ENCODE results near the gene ERG.
A peak's percentile ranks its signal among the peaks of the same experiment; 100 is the strongest.

ERG gene

DNA sequence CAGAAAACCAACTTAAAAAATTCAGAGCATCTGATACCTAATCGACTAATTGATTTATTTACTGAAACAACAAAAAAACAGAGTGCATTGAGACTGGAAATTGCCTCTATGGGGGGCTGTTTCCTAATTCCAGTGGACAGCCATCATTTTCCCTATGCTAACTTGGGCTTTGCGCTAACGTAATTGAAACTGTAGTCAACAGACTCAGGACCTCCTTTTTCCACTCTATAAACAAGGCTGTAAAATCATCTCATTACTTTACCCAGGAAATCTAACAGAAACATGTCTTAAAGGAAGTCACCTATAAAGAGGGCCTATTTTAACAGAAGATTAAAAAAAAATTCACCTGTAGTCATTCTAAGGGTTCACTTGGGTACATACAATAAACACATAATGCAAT lies 2.1 kb downstream of the ERG start:
- DNase-seq, result no peak

DNA sequence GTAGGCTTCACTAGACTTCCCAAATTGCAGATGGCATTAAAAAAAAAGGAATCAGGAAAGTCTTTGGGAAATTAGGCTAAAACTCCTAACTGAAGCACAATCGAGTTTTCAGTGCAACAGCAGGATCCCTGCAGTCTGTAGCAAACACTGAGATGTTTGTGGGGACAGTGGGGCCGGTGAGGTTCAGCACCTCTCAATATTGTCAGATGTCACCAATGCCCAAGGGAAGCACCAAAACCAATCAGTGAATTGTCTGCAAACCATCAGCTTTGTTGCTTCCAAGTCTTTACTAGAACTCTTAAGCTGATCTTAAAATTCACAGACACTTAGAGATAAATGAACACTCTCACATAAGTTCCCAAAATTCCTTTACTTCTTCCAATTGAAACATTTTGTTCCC lies 2.6 kb downstream of the ERG start:
- DNase-seq, result no peak

- DNase-seq, result no peak
Measured at GRCh38 chr21:38495242-38495641, 3.0 kb downstream of the ERG start.

- no peak for DNase-seq
Measured at GRCh38 chr21:38494703-38495102, 3.6 kb downstream of the ERG start.

DNA sequence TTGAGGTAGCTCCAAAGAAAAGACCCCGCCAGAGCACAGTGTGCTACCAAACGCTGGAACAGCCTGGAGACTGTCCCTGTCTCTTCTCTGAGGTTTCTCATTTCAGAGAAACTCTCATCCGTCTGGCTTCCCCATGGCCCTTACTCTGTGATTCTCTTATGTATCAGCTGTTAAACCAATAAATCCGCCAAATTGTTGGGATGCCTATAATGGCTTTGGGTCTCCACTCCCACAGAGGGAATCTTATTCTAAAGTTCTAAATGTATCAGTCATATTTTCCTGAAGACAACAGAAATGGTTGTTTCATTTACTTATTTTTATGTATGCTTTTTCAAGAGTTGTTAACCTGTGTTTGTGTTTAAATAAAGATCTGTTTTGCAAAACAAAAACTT lies 4.0 kb downstream of the ERG start:
- no peak for DNase-seq

GRCh38 chr21:38493549-38494250 lies 4.6 kb downstream of the ERG start:
- no peak for DNase-seq

- no peak for DNase-seq
Measured at GRCh38 chr21:38492007-38492406, 6.3 kb downstream of the ERG start.

- DNase-seq, result no peak
Measured at GRCh38 chr21:38491536-38491935, 6.7 kb downstream of the ERG start.

DNA sequence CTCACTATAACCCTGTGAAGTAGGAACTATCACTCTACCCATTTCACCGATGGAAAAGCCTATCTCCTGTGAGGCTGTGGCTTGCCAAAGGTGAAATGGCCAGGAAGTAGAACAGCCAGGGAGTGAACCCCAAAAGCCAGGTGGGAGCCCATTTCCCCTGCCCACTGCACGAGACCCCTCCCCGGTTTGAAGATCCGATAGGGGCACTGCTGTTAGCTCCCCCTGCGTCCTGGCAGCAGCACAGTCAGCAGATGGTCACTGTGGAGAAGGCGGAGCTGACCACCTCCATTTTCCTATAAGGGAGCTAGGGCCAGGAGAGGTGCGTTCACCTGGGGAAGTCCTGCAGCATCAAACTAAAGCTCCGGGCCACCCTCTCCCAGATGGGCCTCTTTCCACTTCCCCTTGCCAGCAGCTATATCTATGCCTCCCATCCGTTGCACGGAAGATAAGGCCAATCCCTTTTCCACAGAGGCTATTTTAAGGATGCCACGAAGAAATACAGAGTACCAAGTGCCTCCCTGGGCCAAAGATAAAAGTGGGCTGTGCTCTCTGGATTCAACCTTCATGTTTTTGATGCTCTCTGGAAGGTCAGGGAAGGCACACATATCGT lies 7.8 kb downstream of the ERG start:
- no peak for DNase-seq

GRCh38 chr21:38489729-38490128 lies 8.5 kb downstream of the ERG start:
- no peak for DNase-seq

DNA sequence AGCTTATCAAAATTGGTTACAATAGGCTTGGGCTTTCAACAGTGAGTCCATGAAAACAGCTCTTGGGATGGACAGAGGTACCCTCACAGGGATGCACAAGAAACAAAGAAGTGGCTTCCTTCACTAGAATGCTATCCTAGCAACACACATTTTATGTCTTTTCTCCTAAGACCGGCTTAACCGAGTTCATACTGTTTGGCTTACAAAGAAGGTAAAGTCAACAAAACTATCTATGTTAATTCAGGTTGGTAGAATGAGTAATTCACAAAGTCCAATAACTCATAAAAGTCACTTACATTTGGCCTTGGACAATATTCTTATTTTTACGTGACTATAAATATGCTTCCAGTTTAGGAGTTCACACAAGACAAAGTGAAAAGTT lies 9.0 kb downstream of the ERG start:
- no peak for DNase-seq

DNA sequence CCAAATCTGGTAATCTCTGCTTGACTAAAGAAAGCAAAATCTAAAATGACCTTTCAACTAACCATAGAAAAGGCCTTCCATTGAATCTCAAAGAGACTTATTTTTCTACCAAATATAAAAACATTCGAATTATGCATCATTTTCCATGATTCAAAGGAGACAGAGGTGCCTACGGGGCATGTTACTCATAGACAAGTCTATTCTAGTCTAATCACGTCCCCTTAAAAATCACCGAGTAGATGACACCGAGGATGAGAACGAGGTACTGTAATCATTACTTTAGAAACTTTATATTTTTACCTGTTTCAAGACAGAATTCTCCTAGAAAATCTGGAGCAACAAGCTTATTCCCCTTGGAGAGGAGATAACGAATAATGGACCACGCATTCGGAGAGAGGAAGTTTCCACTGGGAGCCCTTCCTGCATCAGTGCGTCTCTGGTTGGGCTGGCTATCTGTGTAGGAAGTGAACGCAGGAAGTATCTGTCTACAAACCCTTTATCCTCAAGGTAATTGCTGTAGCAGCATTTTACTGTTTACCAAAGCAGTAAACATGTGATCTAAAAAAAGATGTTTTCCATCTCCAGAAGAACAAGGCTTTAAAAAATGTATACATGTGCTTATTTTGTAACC lies 9.5 kb downstream of the ERG start:
- no peak for DNase-seq

GRCh38 chr21:38487901-38488639 lies 10.2 kb downstream of the ERG start:
- peak; percentile 99 for DNase-seq

DNA sequence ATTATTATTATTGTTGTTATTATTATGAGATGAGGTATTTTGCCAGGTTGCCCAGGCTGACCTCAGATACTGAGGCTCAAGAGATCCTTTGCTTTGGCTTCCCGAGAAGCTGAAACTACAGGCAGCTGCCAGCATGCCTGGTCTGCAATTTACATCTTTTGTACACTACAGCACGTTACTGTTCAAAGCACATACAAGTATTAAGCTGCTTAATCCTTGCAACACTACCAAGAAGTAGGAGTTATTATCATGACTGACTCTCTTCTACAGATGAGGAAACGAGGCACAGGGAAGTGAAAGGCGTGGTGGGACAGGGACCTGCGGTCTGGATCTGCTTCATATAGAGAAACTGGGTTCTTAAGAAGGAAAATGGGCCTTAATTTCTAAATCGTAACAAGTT lies 11.6 kb downstream of the ERG start:
- DNase-seq, result no peak

- no peak for DNase-seq
Measured at GRCh38 chr21:38486221-38486620, 12.1 kb downstream of the ERG start.

DNA sequence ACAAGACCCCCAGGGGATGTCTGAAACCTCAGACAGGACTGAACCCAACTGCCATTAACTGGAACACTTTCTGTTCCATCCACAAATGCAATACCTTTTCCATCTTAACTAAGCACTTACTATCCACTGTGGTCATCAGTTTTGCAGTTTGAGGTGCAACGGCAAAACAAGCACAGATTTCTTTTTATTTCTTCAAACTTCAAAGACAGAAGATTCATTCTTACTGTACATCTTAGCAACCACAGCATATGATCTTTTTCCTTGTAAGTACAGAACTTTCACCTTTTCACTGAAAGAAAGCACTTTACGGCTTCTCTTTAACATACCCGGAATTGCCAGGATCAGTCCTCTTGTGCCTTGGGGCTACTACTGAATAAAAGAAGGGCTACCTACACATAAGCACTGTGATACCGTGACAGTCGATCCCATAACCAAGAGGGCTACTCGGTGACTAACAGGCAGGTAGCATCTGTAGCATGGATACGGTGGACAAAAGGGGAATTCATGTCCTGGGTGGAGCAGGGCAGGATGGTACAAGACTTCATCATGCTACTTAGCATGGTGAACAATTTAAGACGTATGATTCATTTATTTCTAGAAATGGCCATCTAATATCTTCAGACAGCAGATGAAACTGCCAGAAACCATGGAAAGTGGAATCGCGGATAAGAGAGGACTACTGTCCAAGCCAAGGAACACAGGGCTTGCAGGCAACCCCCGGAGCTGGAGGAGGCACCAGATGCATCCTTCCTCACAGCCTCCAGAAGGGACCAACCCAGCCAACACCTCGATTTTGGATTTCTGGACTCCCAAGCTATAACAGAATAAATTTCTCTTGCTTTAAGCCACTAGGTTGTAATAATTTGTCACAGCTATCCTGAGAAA lies 18.4 kb downstream of the ERG start:
- DNase-seq, result no peak

DNA sequence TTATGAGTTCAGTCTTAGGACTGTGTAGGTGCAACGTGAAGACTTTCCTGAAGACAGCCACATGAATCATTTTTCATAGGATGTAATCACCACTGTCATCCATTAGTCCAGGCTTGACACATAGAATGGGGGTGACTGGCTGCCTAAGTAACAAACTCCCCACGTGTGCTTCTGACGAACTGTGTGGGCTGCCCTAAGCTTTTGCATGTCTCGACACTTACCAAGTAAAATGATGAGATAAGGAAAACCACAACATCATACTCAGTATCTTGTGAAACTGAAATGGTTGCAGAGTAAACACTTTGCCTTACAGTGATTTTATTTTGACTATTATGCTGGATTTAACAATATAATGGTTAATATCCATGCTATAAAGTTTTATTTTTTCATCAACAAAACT lies 19.5 kb downstream of the ERG start:
- DNase-seq, result no peak

GRCh38 chr21:38477226-38477625 lies 21.1 kb downstream of the ERG start:
- no peak for DNase-seq

DNA sequence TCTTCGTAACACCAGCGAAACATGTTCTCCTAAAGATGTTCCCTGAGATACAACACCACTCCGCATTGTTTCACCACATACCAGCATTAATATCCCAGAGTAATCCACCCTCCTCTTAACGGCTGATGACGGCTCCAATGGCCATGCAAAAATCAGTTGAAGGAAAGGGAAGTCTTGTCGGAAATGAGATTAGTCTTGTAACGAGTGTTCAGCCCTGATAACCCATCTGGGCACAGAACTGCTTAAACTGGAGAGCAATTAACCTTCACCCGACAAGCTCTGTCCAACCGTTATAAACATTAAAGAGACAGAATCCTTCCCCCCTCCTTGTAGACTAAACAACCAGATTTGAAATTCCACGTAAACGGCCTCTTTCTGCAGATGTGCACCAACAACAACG lies 21.9 kb downstream of the ERG start:
- DNase-seq, result no peak

GRCh38 chr21:38475519-38475918 lies 22.8 kb downstream of the ERG start:
- DNase-seq, result no peak

GRCh38 chr21:38474796-38475195 lies 23.5 kb downstream of the ERG start:
- DNase-seq, result no peak

- no peak for DNase-seq
Measured at GRCh38 chr21:38474124-38474523, 24.2 kb downstream of the ERG start.
